ENCODE results near the gene TNFRSF25.

DNA sequence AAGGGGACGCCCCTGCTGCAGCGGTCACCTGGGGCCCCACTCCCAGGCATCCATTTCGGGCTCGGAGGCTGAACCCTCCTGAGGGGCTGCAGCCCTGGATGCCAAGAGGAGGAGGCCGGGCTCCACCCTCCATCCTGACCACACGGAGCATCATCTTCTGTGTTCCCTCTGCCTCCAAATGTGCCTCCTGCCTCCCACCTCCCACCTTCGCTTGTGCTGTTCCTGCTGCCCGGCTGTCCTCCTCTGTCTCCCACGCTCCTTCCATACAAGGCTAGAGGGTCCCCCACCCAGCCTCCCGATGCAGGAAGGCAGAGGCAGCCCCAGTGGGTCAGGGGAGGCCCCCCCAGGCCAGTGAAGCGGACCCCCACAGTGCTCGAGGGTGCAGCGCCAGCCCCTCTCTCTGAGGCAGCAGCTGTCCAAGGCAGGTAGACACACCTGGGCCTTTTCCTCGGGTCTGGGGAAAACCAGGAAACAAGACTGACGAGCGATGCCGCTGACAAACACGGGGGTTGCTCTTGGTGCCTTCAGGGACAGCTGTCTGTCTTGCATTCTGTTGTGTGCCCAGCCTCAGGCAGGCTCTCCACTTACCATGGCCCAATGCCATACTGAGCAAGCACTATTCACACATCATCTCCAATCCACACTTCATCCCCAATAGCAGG, 42.3 kb upstream of the TNFRSF25 start:
- TF ChIP-seq EZH2 (IDR thresholded peaks at IDR 0.05) (no peak), POLR2AphosphoS5 (IDR thresholded peaks at IDR 0.05; ENCODE audit: borderline replicate concordance, low read depth, low read length) (no peak), FOXP2 (optimal IDR thresholded peaks at IDR 0.05; ENCODE audit: control extremely low read depth, extremely low read length, insufficient read depth) (no peak)
